Dermis blood vessel endothelial cell (primary cell): ENCODE results near the gene C19orf73. TPM values are rescaled to one million over a fixed set of nuclear protein-coding genes. Genes with fewer than 3 reads are reported as not detected.
A peak's percentile ranks its signal among the peaks of the same experiment; 100 is the strongest.

ENCODE experiments used
- DNase-seq: peaks from one replicate; pipeline ENCODE4 v3.0.0; 2010
- total RNA-seq: library from RNA; depleted of rRNA; stranded (reverse); fragments of >200 nt; gene quantifications from 2 replicates; pipeline ENCODE4 v1.2.3, GENCODE V29; 2014

The C19orf73 gene
- total RNA-seq, 1 donor from 2014 or later, result 1.4 TPM

- peak; percentile 86 for DNase-seq
Observed at GRCh38 chr19:49097453-49098288, 21.3 kb downstream of the C19orf73 start.

GRCh38 chr19:49094505-49095482 lies 24.1 kb downstream of the C19orf73 start:
- no peak for DNase-seq

- no peak for DNase-seq
Observed at GRCh38 chr19:49092686-49093085, 26.3 kb downstream of the C19orf73 start.

DNA sequence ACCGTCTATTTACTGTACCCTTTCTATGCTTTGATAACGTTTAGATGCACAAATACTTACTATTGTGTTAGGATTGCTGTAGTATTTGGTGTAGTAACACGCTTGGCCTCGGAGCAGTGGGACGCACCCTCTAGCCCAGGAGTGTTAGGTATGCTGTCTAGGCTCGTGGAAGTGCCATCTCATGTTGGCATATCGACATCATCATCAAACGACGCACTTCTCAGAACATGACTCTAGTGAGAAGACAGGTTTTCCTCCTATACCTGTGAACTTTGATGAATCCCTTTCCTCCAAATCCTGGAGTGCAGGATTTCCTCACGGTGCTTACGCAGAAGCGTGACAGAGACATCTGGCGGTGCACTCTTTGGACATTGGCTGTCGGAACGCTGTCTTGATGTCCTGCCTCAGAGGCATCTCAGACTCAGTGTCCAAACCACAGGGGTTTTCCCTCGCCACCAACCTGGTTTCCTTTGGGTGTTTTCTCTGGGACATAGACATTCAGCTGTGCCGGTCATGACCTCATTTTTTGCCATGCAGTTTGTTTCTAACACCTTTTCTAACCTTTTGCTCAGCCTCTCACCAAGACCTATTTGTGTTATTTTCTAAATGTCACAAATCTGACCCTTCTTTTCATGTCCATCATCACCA lies 27.4 kb downstream of the C19orf73 start:
- DNase-seq, result no peak

- no peak for DNase-seq
Observed at GRCh38 chr19:49086296-49086695, 32.6 kb downstream of the C19orf73 start.

DNA sequence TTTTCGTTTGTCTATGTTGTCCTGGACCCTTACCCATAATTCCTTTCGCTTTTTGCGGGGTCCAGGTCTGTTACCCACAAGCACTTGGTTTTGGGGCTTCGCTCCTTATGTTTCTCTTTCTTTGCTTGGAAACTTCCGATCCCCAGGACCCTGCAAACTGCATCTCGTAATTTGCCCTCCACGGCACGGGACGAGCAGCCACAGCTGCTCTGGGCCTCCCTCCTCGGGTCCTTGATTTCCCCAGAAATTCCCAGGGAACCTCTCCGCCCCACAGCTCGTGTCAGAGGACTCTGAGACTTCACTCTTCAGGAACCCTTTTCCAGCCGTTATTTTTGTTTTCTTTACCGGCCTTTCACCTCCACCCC lies 33.1 kb downstream of the C19orf73 start:
- DNase-seq, result no peak

DNA sequence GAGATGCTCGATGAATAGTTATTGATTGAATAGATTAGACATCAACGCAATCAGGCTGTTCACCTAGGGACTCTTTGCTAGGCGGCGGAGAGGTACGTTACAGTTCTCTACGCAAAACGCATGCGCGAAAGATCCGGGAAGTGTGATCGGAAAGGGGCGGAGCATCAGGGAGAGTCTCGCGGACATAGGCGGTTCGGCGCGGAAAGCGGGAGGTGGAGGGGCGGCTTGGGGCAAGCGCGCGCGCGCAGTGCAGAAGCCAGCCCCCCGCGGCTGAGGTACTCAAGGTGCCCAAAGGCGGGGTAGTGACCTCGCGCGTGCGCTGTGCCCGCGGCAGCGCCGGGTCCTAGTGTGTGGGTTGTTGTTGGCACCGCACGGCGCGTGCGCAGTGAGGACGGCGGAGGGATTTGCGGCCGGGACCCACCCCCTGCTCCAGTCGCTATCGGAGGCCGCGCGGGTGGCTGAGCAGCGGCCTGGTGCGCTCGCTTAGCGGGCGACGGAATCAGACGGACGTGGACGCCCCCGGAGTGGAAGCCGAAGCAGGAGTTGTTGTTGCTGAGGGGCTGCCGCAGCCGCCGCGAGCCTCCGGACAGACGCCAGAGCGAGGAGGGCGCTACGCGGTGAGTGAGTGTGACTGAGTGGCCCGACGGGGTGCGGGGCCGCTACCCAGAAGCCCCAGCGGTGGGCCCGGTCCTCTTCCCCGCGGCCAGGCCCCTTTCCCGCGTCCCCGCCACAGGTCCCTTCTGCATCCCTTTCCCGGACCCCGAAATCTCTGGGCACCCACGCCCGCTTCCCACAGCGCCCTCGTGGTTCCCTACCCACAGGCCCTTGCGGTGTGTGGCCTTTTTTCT lies 33.7 kb downstream of the C19orf73 start, which contains the start of gene SNRNP70:
TSS of gene SNRNP70 (plus strand) at position 432 of the 848 bp plus-strand sequence. CDS start 964 bp downstream, outside the sequence.
- peak; percentile 100 for DNase-seq

- DNase-seq, result no peak
Observed at GRCh38 chr19:49084206-49085019, 34.5 kb downstream of the C19orf73 start.

GRCh38 chr19:49081273-49081672 lies 37.7 kb downstream of the C19orf73 start:
- DNase-seq, result no peak

GRCh38 chr19:49080392-49080791 lies 38.6 kb downstream of the C19orf73 start:
- no peak for DNase-seq

DNA sequence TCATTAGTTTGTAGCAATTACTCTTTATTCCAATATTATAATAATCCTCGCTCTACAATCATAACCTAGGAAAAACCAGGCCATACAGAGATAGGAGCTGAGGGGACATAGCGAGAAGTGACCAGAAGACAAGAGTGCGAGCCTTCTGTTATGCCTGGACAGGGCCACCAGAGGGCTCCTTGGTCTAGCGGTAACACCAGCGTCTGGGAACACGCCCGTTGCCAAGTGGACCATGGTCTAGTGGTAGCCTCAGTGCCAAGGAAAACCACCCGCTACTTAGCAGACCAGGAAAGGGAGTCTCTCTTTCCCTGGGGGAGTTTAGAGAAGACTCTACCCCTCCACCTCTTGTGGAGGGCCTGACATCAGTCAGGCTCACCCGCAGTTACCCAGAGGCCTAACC lies 44.1 kb downstream of the C19orf73 start:
- DNase-seq, result peak; percentile 76

GRCh38 chr19:49073514-49074378 lies 45.2 kb downstream of the C19orf73 start:
- peak; percentile 21 for DNase-seq

- no peak for DNase-seq
Observed at GRCh38 chr19:49071860-49072547, 46.9 kb downstream of the C19orf73 start.

DNA sequence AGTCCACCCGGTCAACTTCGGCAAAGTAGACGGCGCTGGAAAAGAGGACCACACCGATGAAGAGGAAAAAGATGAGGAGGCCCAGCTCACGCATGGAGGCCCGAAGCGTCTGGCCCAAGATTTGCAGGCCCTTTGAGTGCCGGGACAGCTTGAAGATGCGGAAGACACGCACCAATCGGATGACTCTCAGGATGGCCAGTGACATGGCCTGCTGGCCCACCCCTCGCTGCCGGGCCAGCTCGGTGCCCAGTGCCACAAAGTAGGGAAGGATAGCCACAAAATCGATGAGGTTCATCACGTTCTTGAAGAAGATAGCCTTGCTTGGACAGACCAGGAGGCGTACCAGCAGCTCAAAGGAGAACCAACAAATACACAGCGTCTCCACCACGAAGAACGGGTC lies 48.5 kb downstream of the C19orf73 start:
- DNase-seq, result no peak

- no peak for DNase-seq
Observed at GRCh38 chr19:49069026-49069425, 49.9 kb downstream of the C19orf73 start.
